GM12865 (cell line): ENCODE data around the gene ASS1.

ENCODE experiments used
- DNase-seq: peaks from one replicate; pipeline ENCODE4 v3.0.0; 2010; ENCODE audit warnings: low read depth
- H3K4me3 ChIP-seq: 2 replicates; pipeline ENCODE4 v1.5.1; 2011; ENCODE audit warnings: mild to moderate bottlenecking, low read depth, low read length, control low read depth
- CTCF ChIP-seq: IDR thresholded peaks from 2 replicates; pipeline ENCODE4 v1.5.1; 2011; ENCODE audit warnings: low read length, control low read depth, low read depth, inconsistent platforms; ENCODE audit not compliant: insufficient read depth; ENCODE audit errors: missing control alignments

The ASS1 gene

GRCh38 chr9:130486103-130486502 lies 41.3 kb downstream of the ASS1 start:
- TF ChIP-seq CTCF: no peak
- DNase-seq: no peak
- H3K4me3 ChIP-seq: no peak overlapping the region

- H3K4me3 ChIP-seq: no peak overlapping the region
- TF ChIP-seq CTCF: no peak
- no peak for DNase-seq
Measured at GRCh38 chr9:130487500-130487899, 42.7 kb downstream of the ASS1 start.

DNA sequence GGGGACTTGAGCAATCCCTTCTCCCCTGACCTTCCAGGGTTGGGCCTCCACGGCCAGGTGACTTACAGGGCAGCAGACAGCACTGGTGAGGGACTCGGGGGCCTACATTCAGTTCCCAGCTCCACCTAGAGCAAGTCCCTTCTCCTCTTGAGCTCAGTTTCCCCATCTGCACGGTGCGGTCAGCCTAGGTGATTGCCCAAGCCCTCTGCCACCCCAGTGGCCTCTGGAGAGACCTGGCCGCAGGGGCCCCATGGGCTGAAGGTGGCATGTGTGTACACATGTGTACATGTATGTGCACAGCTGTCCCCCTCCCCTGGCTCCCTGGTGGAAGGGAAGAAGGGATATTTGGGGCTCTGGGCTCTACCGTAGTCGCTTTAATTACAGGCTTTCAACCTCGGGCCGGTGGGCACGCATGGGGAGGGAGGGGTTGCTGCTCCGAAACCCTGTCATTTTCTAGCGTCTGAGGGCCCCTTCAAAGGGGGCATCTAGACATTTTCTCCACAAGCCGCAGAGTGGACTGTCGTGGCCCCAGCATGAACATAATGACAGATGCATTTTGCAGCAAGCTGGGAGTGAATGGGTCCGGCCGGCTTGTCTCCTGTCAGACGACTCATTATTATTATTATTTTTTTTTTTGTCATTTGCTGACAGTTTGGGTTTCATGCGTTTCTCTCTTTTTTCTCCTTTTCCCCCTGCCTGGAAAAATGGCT lies 44.0 kb downstream of the ASS1 start:
- no peak overlapping the region for H3K4me3 ChIP-seq
- no peak for DNase-seq
- no peak for TF ChIP-seq CTCF

GRCh38 chr9:130490981-130491380 lies 46.2 kb downstream of the ASS1 start:
- TF ChIP-seq CTCF: no peak
- no peak overlapping the region for H3K4me3 ChIP-seq
- DNase-seq: no peak

GRCh38 chr9:130491830-130492482 lies 47.2 kb downstream of the ASS1 start:
- H3K4me3 ChIP-seq: no peak overlapping the region
- TF ChIP-seq CTCF: no peak
- no peak for DNase-seq

DNA sequence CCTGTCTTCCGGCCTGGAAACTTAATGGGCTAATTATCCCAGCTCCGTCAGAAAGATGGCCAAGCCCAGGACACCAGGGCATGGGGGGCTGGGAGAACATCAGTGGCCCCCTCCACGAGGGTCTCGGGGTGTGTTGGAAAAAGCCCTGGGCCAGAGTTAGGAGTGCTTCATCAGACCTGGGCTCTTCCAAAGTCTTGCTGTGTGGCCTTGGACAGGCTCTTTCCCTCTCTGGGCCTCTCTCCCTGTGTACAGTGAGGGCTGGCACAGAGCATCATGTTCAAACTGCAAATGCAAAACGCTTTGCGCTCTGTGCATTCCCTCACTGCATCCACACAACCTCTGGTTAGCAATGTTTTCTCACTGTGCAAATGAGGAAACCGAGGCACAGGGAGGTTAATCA lies 48.3 kb downstream of the ASS1 start:
- DNase-seq: no peak
- no peak for TF ChIP-seq CTCF
- no peak overlapping the region for H3K4me3 ChIP-seq

DNA sequence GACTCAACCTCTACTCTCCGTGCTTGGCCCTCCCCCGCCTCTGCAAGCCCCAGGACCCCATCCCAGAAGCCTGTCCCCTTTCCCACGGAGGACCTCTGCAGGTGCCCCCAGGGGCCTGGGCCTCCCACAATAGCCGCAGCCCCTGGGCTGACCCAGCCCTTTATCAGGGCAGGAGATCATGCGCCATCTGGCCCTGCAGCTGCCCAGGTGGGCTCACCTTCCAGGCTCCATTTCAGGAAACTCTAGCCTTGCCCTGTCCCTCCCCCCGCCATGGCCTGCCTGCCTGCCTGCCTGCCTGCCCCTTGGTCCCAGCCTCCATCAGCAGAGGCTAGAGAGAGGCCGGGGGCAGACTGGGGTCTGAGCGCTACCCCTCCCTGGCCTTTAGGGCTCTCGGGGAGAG lies 48.7 kb downstream of the ASS1 start:
- H3K4me3 ChIP-seq: no peak overlapping the region
- no peak for TF ChIP-seq CTCF
- no peak for DNase-seq
